ENCODE data around the gene RHOJ. TPM values are rescaled to one million over a fixed set of nuclear protein-coding genes. Genes with fewer than 3 reads are reported as not detected.

The RHOJ gene
- total and polyA plus RNA-seq, 5 donors: 9.6 to 20.3 (median 14.2) TPM

GRCh38 chr14:63179383-63179782 is 24.9 kb upstream of the RHOJ start:
- no peak overlapping the region for H3K4me3 ChIP-seq (ENCODE audit: low read length)
- H3K27me3 ChIP-seq (ENCODE audit: control insufficient read depth, insufficient read depth): no peaks in the 10 kb centered on the region
- WGBS: 72% methylated on average over 4 of the region's 4 CpGs
- intact Hi-C loops (cut with DNase I): loop anchor here in 1 of 4 donors (5.0 kb wide), 1 partner anchor 98 kb away; no protein-coding TSS in a partner anchor
- H3K27ac ChIP-seq (ENCODE audit: low read length): no peak overlapping the region
- DNase-seq (peak; percentile 16 to 72 (median 63)), ATAC-seq (peak; percentile 4 to 53)
- H3K9me3 ChIP-seq (ENCODE audit: control insufficient read depth, low read length): no peaks in the 10 kb centered on the region
- peaks cover 2% of the 10 kb centered on the region for H3K4me1 ChIP-seq (ENCODE audit: control insufficient read depth, insufficient read depth, low read length)

- H3K27ac ChIP-seq (ENCODE audit: low read length): no peak overlapping the region
- peaks cover 2% of the 10 kb centered on the region for H3K4me1 ChIP-seq (ENCODE audit: control insufficient read depth, insufficient read depth, low read length)
- H3K9me3 ChIP-seq (ENCODE audit: control insufficient read depth, low read length): no peaks in the 10 kb centered on the region
- intact Hi-C loops (cut with DNase I): no loop called here
- ATAC-seq: peak; percentile 51 to 83
- H3K4me3 ChIP-seq (ENCODE audit: low read length): no peak overlapping the region
- peak; percentile 57 to 78 (median 75) for DNase-seq
- H3K27me3 ChIP-seq (ENCODE audit: control insufficient read depth, insufficient read depth): no peaks in the 10 kb centered on the region
- 58% methylated on average over 3 of the region's 3 CpGs for WGBS
Observed at GRCh38 chr14:63180011-63180410, 24.2 kb upstream of the RHOJ start.

DNA sequence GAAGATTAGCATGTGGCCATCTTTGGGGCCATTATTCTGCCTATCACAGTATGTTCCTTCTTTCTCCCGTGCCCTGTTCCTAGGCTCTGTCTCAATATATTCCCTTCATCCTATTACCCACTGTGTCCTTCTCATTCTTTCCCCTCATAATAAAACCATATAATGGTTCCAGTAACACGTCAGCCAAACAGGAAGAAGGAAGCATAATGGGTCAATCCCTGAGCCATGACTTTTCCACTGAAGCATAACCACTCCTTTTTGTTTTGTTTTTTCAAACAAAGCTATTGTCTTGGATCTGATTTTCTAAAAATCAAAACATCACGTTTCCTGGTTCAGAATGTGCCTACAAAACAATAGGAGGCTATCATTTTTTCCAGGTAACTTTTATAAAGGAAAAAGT is 21.3 kb upstream of the RHOJ start:
- peak; percentile 17 to 74 for ATAC-seq
- H3K27me3 ChIP-seq (ENCODE audit: control insufficient read depth, insufficient read depth): no peaks in the 10 kb centered on the region
- H3K4me3 ChIP-seq (ENCODE audit: low read length): no peak overlapping the region
- intact Hi-C loops (cut with DNase I): no loop called here
- H3K4me1 ChIP-seq (ENCODE audit: control insufficient read depth, insufficient read depth, low read length): peaks cover 2% of the 10 kb centered on the region
- DNase-seq: no peak
- peak overlapping the region; percentile 36 for H3K27ac ChIP-seq (ENCODE audit: low read length)
- 71% methylated on average over 3 of the region's 3 CpGs for WGBS
- H3K9me3 ChIP-seq (ENCODE audit: control insufficient read depth, low read length): no peaks in the 10 kb centered on the region

DNA sequence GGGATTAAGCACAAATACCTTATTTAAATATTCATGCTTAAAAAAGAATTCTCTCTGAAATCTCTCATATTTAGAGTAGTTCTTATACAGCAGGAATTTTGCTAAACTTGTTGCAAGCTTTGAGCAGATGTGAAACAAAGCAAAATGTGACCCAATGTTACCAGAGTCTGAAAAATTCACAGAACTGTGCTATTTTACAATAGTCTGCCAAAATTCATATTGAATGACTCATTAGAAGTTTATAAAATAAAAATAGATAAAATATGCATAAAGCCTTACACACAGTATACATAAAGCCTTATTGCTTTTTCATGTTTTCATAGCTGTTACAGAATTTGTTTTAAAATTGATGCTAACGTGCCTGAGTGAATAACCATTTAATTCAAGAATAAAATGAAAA is 17.8 kb upstream of the RHOJ start:
- 78% methylated on average over 1 of the region's 1 CpG for WGBS
- no peaks in the 10 kb centered on the region for H3K4me1 ChIP-seq (ENCODE audit: control insufficient read depth, insufficient read depth, low read length)
- DNase-seq (no peak), ATAC-seq (no peak)
- intact Hi-C loops (cut with DNase I): no loop called here
- no peaks in the 10 kb centered on the region for H3K9me3 ChIP-seq (ENCODE audit: control insufficient read depth, low read length)
- H3K4me3 ChIP-seq (ENCODE audit: low read length): no peak overlapping the region
- H3K27me3 ChIP-seq (ENCODE audit: control insufficient read depth, insufficient read depth): no peaks in the 10 kb centered on the region
- H3K27ac ChIP-seq (ENCODE audit: low read length): no peak overlapping the region

GRCh38 chr14:63191211-63191610 is 13.0 kb upstream of the RHOJ start:
- H3K9me3 ChIP-seq (ENCODE audit: control insufficient read depth, low read length): no peaks in the 10 kb centered on the region
- no peaks in the 10 kb centered on the region for H3K27me3 ChIP-seq (ENCODE audit: control insufficient read depth, insufficient read depth)
- 98% methylated on average over 3 of the region's 3 CpGs for WGBS
- DNase-seq (no peak), ATAC-seq (no peak)
- intact Hi-C loops (cut with DNase I): no loop called here
- H3K4me1 ChIP-seq (ENCODE audit: control insufficient read depth, insufficient read depth, low read length): no peaks in the 10 kb centered on the region
- no peak overlapping the region for H3K4me3 ChIP-seq (ENCODE audit: low read length)
- H3K27ac ChIP-seq (ENCODE audit: low read length): no peak overlapping the region

DNA sequence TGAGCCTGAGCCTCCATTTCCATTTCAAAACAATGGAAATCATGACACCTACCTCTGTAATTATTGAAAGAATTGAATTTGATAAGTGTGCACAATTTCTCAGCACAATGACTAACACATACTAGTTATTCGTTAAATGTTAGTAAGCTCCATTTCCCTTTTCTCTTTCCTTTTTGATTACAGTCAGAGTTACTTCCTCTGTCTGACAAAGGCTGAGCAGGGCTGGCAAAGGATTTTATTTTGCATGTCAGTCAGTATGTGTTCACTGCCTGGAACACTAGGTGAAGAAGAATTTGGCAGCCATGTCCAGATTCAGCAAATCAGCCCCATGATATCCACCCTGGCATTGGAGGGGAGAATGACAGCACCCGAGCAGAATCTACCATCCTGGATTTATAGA is 12.2 kb upstream of the RHOJ start:
- Histone ChIP-seq H3K4me1 (ENCODE audit: control insufficient read depth, insufficient read depth, low read length) (no peaks in the 10 kb centered on the region), H3K9me3 (ENCODE audit: control insufficient read depth, low read length) (no peaks in the 10 kb centered on the region), H3K27me3 (ENCODE audit: control insufficient read depth, insufficient read depth) (no peaks in the 10 kb centered on the region), H3K27ac (ENCODE audit: low read length) (no peak overlapping the region), H3K4me3 (ENCODE audit: low read length) (no peak overlapping the region)
- DNase-seq (no peak), ATAC-seq (peak; percentile 85 to 96)
- WGBS: 31% methylated on average over 2 of the region's 2 CpGs
- intact Hi-C loops (cut with DNase I): no loop called here

- H3K27me3 ChIP-seq (ENCODE audit: control insufficient read depth, insufficient read depth): no peaks in the 10 kb centered on the region
- intact Hi-C loops (cut with DNase I): no loop called here
- whole genome bisulfite sequencing: 97% methylated on average over 2 of the region's 2 CpGs
- no peaks in the 10 kb centered on the region for H3K4me1 ChIP-seq (ENCODE audit: control insufficient read depth, insufficient read depth, low read length)
- ATAC-seq (no peak), DNase-seq (no peak)
- no peak overlapping the region for H3K27ac ChIP-seq (ENCODE audit: low read length)
- H3K9me3 ChIP-seq (ENCODE audit: control insufficient read depth, low read length): no peaks in the 10 kb centered on the region
- H3K4me3 ChIP-seq (ENCODE audit: low read length): no peak overlapping the region
Observed at GRCh38 chr14:63193236-63193635, 11.0 kb upstream of the RHOJ start.

DNA sequence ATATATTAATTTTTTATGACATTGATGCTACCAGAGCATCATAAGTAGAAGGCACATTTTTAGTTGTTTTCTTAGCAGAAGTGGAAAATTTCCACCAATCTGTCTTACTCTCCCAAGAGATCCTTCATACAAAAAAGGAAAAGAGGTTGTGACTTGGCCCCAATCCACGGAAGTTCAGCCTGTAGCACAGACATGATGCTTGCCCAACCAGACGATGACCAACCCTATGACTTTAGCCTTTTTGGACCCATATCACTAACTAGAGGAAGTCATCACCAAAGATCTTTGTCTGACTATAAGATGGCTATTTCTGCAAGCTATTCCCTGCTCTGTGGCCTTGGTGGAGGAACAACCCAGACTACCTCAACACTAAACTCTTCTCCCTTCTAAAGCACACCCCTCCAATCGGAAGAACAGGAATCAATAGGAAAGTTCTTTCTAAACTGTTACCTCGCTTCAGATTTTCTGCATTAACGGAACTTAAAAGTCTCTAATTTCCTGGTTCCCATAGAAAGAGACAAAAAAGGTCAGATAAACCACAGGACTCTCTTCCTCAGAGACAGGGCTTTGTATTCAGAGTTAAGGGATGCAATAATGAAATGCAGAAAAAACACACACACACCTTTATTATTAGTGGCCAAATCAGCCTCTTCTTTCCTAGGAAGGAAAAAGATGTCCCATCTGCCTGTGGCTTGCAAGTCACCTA is 4.1 kb upstream of the RHOJ start:
- Histone ChIP-seq H3K4me3 (ENCODE audit: low read length) (no peak overlapping the region), H3K4me1 (ENCODE audit: control insufficient read depth, insufficient read depth, low read length) (no peaks in the 10 kb centered on the region), H3K27ac (ENCODE audit: low read length) (no peak overlapping the region), H3K27me3 (ENCODE audit: control insufficient read depth, insufficient read depth) (no peaks in the 10 kb centered on the region), H3K9me3 (ENCODE audit: control insufficient read depth, low read length) (no peaks in the 10 kb centered on the region)
- 67% methylated on average over 5 of the region's 5 CpGs for WGBS
- DNase-seq (peak in 2 of 3 donors; percentile 39 to 52), ATAC-seq (no peak)
- intact Hi-C loops (cut with DNase I): no loop called here

DNA sequence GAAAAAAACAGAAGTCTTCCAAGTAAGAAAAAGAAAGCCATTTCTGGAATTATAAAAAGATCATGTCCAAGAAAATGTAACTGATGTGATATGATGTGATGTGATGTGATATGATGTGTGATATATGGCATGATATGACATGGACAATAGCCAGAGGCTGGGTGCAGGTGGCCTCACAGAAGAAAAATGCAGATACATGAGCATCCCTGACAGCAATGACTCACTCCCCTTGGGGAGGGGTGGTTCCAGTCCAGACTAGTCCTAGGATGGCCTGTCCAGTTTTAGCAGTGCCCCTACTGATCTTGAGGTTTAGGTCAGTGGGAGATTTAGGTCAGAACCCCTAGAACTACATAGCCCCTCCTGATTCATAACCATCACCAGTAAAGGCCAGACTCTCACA is 3.5 kb upstream of the RHOJ start:
- H3K27me3 ChIP-seq (ENCODE audit: control insufficient read depth, insufficient read depth): no peaks in the 10 kb centered on the region
- DNase-seq (no peak), ATAC-seq (no peak)
- intact Hi-C loops (cut with DNase I): no loop called here
- H3K27ac ChIP-seq (ENCODE audit: low read length): no peak overlapping the region
- H3K9me3 ChIP-seq (ENCODE audit: control insufficient read depth, low read length): no peaks in the 10 kb centered on the region
- H3K4me1 ChIP-seq (ENCODE audit: control insufficient read depth, insufficient read depth, low read length): no peaks in the 10 kb centered on the region
- H3K4me3 ChIP-seq (ENCODE audit: low read length): no peak overlapping the region

- ATAC-seq: no peak
- WGBS: 98% methylated on average over 2 of the region's 2 CpGs
- intact Hi-C loops (cut with DNase I): no loop called here
- no peaks in the 10 kb centered on the region for H3K9me3 ChIP-seq (ENCODE audit: control insufficient read depth, low read length)
- H3K27ac ChIP-seq (ENCODE audit: low read length): no peak overlapping the region
- no peaks in the 10 kb centered on the region for H3K27me3 ChIP-seq (ENCODE audit: control insufficient read depth, insufficient read depth)
- no peaks in the 10 kb centered on the region for H3K4me1 ChIP-seq (ENCODE audit: control insufficient read depth, insufficient read depth, low read length)
- no peak overlapping the region for H3K4me3 ChIP-seq (ENCODE audit: low read length)
- DNase-seq: no peak
Observed at GRCh38 chr14:63203015-63203414, 1.2 kb upstream of the RHOJ start.

DNA sequence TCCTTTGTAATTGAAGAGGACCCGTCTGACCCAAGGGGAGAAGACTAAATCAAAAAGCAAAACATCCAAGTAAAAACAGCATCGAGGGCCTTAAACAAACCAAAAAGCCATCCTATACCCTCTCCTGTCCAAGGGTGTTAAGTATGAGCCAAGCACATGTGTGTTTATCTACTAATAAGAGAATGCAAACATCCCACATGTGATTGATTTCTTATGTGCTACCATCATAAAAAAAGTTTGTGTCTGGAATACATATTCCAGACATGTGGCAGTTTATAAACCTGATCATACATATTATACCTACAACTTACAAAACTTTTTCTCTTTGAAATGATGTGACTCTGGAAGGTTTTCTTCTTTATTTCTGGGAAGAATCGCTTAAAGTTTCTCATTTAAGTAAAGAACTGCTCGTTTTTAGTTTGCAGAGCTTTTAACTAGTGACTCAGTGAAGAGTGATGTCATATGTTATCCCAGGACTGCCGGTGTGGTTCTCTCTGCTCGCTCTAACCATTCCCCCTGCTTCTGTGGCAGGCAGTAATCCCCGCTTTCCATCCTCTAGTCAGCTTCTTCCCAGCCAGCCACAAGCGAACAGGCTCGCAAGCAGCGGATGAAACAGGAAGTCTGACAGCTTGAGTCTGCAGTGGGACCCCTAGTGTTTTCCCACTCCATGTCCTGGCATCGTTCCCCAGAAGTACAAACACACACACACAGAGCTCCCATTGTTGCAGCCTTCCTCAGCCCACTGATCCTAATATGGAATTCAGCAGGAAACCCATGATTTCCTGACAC is 431 bp upstream of the RHOJ start:
- 10% methylated on average over 11 of the region's 11 CpGs for WGBS
- Histone ChIP-seq H3K27ac (ENCODE audit: low read length) (peak overlapping the region; percentile 94), H3K4me1 (ENCODE audit: control insufficient read depth, insufficient read depth, low read length) (no peaks in the 10 kb centered on the region), H3K27me3 (ENCODE audit: control insufficient read depth, insufficient read depth) (no peaks in the 10 kb centered on the region), H3K4me3 (ENCODE audit: low read length) (peak overlapping the region; percentile 80), H3K9me3 (ENCODE audit: control insufficient read depth, low read length) (no peaks in the 10 kb centered on the region)
- ATAC-seq: peak; percentile 98 to 99
- intact Hi-C loops (cut with DNase I): no loop called here
- peak; percentile 86 to 90 (median 88) for DNase-seq

Data from right cardiac atrium (tissue), 5 donors.